ENCODE measurements around the gene GFI1B. TPM values are rescaled to one million over a fixed set of nuclear protein-coding genes. Genes with fewer than 3 reads are reported as not detected.
A peak's percentile ranks its signal among the peaks of the same experiment; 100 is the strongest.

GFI1B gene
- total and polyA plus RNA-seq, 10 donors: 0.14 to 4.0 (median 2.1) TPM

DNA sequence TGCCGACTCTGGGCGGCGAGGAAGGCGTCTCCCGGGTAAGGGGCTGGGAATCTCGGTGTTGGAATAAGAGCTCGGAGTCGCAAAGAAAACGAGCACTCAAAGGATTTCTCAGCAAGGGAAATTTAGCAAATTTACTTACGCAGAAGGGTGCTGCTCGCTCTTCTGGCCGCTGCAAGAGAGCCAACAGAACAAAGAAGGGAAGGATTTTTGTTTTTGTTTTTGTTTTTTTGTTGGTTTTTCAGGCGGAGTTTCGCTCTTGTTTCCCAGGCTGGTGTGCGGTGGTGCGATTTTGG, 52.6 kb downstream of the GFI1B start:
- Histone ChIP-seq H3K36me3 (peaks cover 0 to 19% (median 3%) of the 10 kb centered on the region in 6 donors), H3K4me3 (peak overlapping the region; percentile 71 to 100 (median 86)), H3K27me3 (replicated peaks in 1 of 7) (no peaks in the 10 kb centered on the region), H3K27ac (peak overlapping the region; percentile 89 to 96 (median 92)), H3K9me3 (no peaks in the 10 kb centered on the region), H3K4me1 (peaks cover 19 to 72% (median 50%) of the 10 kb centered on the region in 6 donors)
- TF ChIP-seq, protein P1, sequence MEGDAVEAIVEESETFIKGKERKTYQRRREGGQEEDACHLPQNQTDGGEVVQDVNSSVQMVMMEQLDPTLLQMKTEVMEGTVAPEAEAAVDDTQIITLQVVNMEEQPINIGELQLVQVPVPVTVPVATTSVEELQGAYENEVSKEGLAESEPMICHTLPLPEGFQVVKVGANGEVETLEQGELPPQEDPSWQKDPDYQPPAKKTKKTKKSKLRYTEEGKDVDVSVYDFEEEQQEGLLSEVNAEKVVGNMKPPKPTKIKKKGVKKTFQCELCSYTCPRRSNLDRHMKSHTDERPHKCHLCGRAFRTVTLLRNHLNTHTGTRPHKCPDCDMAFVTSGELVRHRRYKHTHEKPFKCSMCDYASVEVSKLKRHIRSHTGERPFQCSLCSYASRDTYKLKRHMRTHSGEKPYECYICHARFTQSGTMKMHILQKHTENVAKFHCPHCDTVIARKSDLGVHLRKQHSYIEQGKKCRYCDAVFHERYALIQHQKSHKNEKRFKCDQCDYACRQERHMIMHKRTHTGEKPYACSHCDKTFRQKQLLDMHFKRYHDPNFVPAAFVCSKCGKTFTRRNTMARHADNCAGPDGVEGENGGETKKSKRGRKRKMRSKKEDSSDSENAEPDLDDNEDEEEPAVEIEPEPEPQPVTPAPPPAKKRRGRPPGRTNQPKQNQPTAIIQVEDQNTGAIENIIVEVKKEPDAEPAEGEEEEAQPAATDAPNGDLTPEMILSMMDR (IDR thresholded peaks at IDR 0.05 in 8 of 11, conservative IDR thresholded peaks at IDR 0.05 in 3 of 11): peak in 1 of 11 experiments; percentile 0
- TF ChIP-seq POLR2AphosphoS5 (IDR thresholded peaks at IDR 0.05): no peak
- 0 to 2% (median 1%) methylated on average over 13 to 16 of the region's 16 CpGs for WGBS, 5 donors
- no peak for DNase-seq
- intact Hi-C loops (cut with DNase I; ENCODE audit: low total_unique reads): no loop called here

DNA sequence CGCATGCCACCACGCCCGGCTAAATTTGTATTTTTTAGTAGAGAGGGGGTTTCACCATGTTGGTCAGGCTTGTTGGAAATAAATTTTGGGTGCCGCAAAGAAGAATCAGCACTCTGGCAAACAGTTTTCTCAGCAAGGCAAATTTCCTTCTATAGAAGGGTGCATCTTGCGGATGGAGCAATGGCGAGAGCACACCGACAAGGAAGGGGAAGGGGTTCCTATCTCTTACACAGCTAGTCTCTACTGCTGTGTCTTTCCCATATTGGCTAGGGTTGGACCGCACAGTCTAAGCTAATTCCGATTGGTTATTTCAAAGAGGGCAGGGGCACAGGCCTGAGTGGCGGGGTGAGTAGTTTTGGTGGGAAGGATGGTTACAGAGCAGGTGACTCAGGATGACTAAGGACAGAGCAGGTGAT, 53.0 kb downstream of the GFI1B start:
- Histone ChIP-seq H3K27me3 (replicated peaks in 1 of 7) (no peaks in the 10 kb centered on the region), H3K4me1 (peaks cover 19 to 75% (median 50%) of the 10 kb centered on the region in 6 donors), H3K4me3 (peak overlapping the region; percentile 71 to 100 (median 86)), H3K36me3 (peaks cover 0 to 24% (median 3%) of the 10 kb centered on the region in 6 donors), H3K9me3 (no peaks in the 10 kb centered on the region), H3K27ac (peak overlapping the region in 4 of 8 donors; percentile 89 to 94 (median 92))
- WGBS, 5 donors: 66 to 75% (median 72%) methylated on average over 10 of the region's 10 CpGs
- TF ChIP-seq POLR2AphosphoS5 (IDR thresholded peaks at IDR 0.05): no peak
- TF ChIP-seq POLR2A (IDR thresholded peaks at IDR 0.05): no peak
- TF ChIP-seq, protein P1 (IDR thresholded peaks at IDR 0.05 in 8 of 11, conservative IDR thresholded peaks at IDR 0.05 in 3 of 11): no peak
- DNase-seq: no peak
- intact Hi-C loops (cut with DNase I; ENCODE audit: low total_unique reads): no loop called here

DNA sequence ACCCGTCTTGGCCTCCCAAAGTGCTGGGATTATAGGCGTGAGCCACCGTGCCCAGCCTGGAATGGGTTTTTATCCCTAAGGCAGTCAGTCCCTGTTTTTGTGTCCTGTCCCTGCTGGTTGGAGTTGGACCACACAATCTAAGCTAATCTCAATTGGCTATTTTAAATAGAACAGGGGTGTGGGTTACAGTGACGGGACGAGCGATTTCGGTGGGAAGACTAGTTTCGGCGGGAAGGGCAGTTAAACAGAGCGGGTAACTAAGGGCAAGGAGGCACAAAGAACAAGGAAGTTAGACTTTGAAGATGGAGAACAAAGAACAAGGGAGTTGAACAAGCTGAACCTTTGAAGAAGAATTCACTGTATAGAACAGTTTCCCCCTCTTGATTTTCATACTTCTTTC, 53.7 kb downstream of the GFI1B start:
- peaks cover 0 to 29% (median 3%) of the 10 kb centered on the region in 6 donors for H3K36me3 ChIP-seq
- DNase-seq: no peak
- H3K27me3 ChIP-seq (replicated peaks in 1 of 7): no peaks in the 10 kb centered on the region
- TF ChIP-seq POLR2A (IDR thresholded peaks at IDR 0.05) (no peak), POLR2AphosphoS5 (IDR thresholded peaks at IDR 0.05) (no peak)
- TF ChIP-seq, protein P1 (IDR thresholded peaks at IDR 0.05 in 8 of 11, conservative IDR thresholded peaks at IDR 0.05 in 3 of 11): no peak
- no peak overlapping the region for H3K27ac ChIP-seq
- peaks cover 19 to 76% (median 50%) of the 10 kb centered on the region in 6 donors for H3K4me1 ChIP-seq
- WGBS, 5 donors: 93 to 94% (median 94%) methylated on average over 10 of the region's 10 CpGs
- H3K9me3 ChIP-seq: no peaks in the 10 kb centered on the region
- peak overlapping the region in 4 of 8 donors; percentile 84 to 100 (median 92) for H3K4me3 ChIP-seq
- intact Hi-C loops (cut with DNase I; ENCODE audit: low total_unique reads): no loop called here

DNA sequence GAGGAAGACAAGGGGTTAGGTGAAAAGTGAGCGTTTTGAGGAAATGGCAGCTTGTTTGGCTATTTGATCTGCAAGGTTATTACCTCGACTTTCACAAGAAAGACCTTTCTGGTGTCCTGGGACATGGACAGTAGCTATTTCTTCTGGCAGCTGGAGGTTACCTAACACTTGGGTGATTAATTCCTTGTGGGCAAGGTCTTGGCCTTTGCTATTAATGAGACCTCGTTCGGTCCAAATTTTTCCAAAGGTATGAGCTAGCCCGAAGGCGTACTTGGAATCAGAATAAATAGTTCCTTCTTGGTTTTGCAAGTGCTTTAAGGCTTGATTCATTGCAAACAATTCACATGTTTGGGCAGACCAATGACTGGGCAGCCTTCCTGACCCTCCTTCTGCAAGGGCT, 57.2 kb downstream of the GFI1B start:
- no peak for DNase-seq
- Histone ChIP-seq H3K27me3 (replicated peaks in 1 of 7) (no peaks in the 10 kb centered on the region), H3K36me3 (peaks cover 0 to 48% (median 3%) of the 10 kb centered on the region in 6 donors), H3K4me1 (peaks cover 12 to 67% (median 38%) of the 10 kb centered on the region in 6 donors), H3K27ac (no peak overlapping the region), H3K9me3 (no peaks in the 10 kb centered on the region), H3K4me3 (no peak overlapping the region)
- TF ChIP-seq POLR2AphosphoS5 (IDR thresholded peaks at IDR 0.05): no peak
- TF ChIP-seq, protein P1 (IDR thresholded peaks at IDR 0.05 in 8 of 11, conservative IDR thresholded peaks at IDR 0.05 in 3 of 11): no peak
- TF ChIP-seq POLR2A (IDR thresholded peaks at IDR 0.05): no peak
- 65 to 81% (median 73%) methylated on average over 6 of the region's 6 CpGs for WGBS, 5 donors
- intact Hi-C loops (cut with DNase I; ENCODE audit: low total_unique reads): no loop called here
